Natural killer cell treated with Interleukin-12 subunit alpha and Interleukin-12 subunit beta and Interleukin-15 and Interleukin-18, amount 100 ng/mL, for 72 hours (primary cell): ENCODE measurements around the gene APOL5. TPM values are rescaled to one million over a fixed set of nuclear protein-coding genes. Genes with fewer than 3 reads are reported as not detected.

Experiments
- ATAC-seq, 2 donors: fragments of 150-1000 bp; cut with Tn5 transposase in 1 of 2; sonication (Bioruptor Pico), chemical (Tn5 transposase) in 1 of 2; 2 replicates each; pipeline ENCODE4 v1.10.0; 2021
- DNase-seq: peaks from one replicate; pipeline ENCODE4 v3.0.0; 2022; ENCODE audit warnings: low spot score
- H3K27ac Mint-ChIP-seq, 2 donors: 1 replicate in 1 of 2; 2 replicates in 1 of 2; pipeline ENCODE4 v1.8.0; 2022; ENCODE audit warnings: mixed read lengths in 2 of 2, mild to moderate bottlenecking in 1 of 2, moderate library complexity in 1 of 2
- H3K27me3 Mint-ChIP-seq, 2 donors: 1 replicate in 1 of 2; 2 replicates in 1 of 2; pipeline ENCODE4 v1.8.0; 2022; ENCODE audit warnings: mixed read lengths in 2 of 2
- H3K36me3 Mint-ChIP-seq: one replicate; pipeline ENCODE4 v1.8.0; 2022; ENCODE audit warnings: mixed read lengths
- H3K4me1 Mint-ChIP-seq, 2 donors: 1 replicate in 1 of 2; 2 replicates in 1 of 2; pipeline ENCODE4 v1.8.0; 2022; ENCODE audit warnings: low read depth in 2 of 2, mixed read lengths in 2 of 2, mild to moderate bottlenecking in 1 of 2
- H3K4me3 Mint-ChIP-seq: one replicate; pipeline ENCODE4 v1.8.0; 2022; ENCODE audit warnings: mixed read lengths
- H3K9me3 Mint-ChIP-seq: 2 replicates; pipeline ENCODE4 v1.8.0; 2022; ENCODE audit warnings: mixed read lengths
- total RNA-seq, 2 donors: library from RNA; stranded (reverse); gene quantifications; one replicate each; pipeline ENCODE4 v1.2.3, GENCODE V29; 2022

The APOL5 gene
- total RNA-seq, 2 donors from 2014 or later: not detected

DNA sequence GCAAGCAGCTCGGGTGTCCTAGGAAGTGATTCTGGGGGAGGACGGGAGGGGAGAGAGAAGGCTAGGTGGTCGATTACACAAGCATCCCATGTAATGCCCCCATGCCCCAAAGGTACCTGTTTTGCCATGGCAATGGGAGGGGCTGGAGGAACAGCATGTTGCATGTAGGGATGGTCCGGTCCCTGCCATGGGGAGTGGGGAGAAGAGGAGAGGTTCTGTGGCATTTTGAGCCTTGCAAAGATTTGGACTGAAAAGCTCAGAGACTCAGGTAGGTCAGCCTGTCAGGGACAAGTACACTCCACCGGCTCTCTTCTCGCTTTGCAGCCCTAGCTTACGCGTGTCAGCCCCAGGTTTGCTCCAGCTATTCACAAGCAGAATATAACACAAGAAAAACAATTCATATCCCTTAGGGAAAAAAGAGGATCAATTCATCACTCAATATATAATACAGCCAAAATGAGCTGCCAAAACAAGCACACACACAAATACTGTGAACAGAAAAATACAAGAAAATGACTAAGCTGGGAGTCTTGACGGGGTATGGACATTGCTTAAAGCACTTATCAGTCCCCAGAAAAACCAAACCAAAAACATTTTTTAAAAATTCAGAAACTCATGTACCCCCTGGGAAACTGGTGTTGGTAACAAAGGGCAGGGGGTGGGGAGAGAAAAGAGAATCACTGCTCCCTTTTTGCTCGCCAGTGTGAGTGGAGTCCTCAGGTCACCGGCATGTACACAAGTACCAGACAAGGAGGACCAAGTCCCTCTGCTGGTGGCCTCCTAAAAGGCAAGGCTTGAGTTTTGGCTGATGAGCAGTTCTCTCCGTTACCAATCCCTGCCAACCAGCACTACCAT is 21.6 kb downstream of the APOL5 start:
- DNase-seq: no peak

DNA sequence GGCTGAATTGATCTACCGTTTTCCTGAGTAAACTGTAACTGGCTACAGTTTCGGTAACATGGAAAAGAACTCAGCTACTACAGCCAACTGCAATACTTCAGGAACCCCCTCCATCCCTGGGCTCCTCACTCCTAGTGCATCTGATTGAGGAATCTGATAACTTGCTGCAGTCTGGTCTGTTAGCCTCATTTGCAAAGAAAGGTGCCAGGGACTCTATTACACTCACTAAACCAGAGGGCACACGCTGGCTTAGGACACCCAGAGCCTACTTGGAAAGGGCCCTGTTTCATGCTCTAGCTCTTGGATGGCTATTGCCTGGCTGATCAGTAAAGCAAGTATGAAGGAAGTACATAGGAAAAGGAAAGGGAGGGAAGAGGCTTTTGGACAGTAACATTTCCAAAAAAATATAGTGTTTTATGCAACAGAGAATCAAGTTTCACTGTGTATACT is 22.3 kb downstream of the APOL5 start:
- no peaks in the 10 kb centered on the region for H3K4me1 Mint-ChIP-seq
- no peak for ATAC-seq
- H3K4me3 Mint-ChIP-seq: no peak overlapping the region
- no peak for DNase-seq
- no peaks in the 10 kb centered on the region for H3K9me3 Mint-ChIP-seq
- H3K27me3 Mint-ChIP-seq: peaks cover 5 to 8% of the 10 kb centered on the region in 2 donors
- H3K27ac Mint-ChIP-seq: peak overlapping the region in 1 of 2 donors; percentile 17
- H3K36me3 Mint-ChIP-seq: no peaks in the 10 kb centered on the region

More for the DNA sequence above, 21.6 kb downstream of the APOL5 start:
- peaks cover 5 to 8% of the 10 kb centered on the region in 2 donors for H3K27me3 Mint-ChIP-seq
- H3K9me3 Mint-ChIP-seq: no peaks in the 10 kb centered on the region
- H3K4me1 Mint-ChIP-seq: no peaks in the 10 kb centered on the region
- ATAC-seq: no peak
- H3K36me3 Mint-ChIP-seq: no peaks in the 10 kb centered on the region
- H3K4me3 Mint-ChIP-seq: no peak overlapping the region
- H3K27ac Mint-ChIP-seq: peak overlapping the region in 1 of 2 donors; percentile 17

DNA sequence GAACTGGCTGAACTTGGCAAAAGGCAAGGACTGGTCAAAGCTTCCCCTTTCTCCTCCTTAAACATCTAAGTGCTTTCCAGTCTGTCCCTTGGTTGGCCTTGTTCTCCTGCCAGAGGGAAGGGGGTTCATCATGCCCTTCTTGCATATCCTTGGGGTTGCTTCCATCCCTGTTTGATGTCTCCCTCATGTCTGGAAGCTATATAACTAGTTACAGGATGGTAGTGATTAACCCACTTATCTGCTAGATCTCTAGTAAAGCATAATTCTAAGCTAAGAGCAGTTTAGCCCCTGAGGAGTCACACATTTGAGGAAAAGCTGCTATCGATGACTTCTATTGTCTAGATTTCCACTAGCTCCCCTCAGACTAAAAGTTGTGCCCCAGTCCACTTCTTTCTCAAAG is 22.9 kb downstream of the APOL5 start:
- no peak overlapping the region for H3K4me3 Mint-ChIP-seq
- no peak for DNase-seq
- no peak overlapping the region for H3K27ac Mint-ChIP-seq
- no peaks in the 10 kb centered on the region for H3K9me3 Mint-ChIP-seq
- no peaks in the 10 kb centered on the region for H3K4me1 Mint-ChIP-seq
- peaks cover 5 to 8% of the 10 kb centered on the region in 2 donors for H3K27me3 Mint-ChIP-seq
- no peaks in the 10 kb centered on the region for H3K36me3 Mint-ChIP-seq
- ATAC-seq: no peak

DNA sequence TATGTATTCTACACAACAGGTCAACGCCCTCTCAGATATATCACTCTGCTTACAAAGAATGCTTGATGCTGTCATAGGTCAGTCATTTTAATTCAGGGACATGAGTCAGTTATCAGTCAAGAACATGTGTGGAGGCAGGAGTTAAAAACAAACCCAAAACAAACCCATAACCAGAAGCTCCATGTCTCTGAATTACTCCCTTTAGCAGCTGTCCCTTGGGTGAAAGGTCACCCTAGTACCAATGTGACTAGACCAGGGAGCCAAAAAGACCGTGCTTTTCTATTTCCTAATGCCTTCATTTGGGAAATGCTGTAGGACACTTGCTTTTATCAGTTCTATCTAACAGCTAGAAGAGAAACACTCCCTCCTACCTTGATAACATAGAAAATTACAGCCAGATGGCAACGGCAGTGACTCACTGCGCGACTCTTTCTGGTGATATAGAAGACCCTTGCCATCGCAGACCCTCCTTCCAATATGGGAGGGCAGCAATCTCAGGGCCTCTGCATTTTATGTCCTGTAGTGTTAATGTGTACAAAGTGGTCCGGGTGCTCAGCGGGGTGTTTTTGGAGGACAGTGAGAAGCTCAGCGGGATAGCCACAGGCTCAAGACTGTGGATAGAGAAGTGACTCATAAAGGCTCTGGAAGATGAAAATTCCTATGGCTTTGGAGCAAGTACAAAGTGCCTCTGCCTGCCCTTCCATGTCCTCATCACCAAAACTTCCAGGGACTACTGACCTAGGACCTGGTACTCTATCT is 24.8 kb downstream of the APOL5 start:
- DNase-seq (no peak), ATAC-seq (no peak)
- Mint-ChIP-seq H3K4me3 (no peak overlapping the region), H3K4me1 (no peaks in the 10 kb centered on the region), H3K9me3 (no peaks in the 10 kb centered on the region), H3K36me3 (no peaks in the 10 kb centered on the region), H3K27ac (no peak overlapping the region), H3K27me3 (peaks cover 2 to 11% of the 10 kb centered on the region in 2 donors)

DNA sequence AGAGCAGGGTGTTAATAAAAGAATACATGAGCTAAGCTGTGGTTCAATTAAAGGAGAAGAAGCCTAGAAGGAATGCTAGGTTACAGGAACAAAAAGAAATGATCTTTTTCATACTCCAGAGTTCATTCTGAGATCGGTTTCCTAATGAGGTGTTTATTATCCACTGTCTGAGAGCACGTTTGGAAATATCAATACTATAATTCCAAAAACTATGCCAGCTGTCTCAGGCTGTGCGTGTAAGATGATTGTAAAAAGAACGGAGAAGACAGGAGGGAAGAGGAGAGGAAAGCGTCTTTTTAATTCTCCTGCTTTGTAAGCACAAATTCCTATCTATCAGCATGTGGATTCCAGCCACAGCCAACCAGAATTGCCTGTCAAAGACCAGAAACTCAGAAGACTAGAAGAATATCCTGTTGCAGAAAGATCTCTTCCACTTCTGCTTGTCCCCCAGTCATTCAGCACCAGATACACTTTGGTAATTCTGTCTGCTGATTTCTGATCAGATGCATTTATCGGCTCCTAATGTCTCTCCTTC is 25.7 kb downstream of the APOL5 start:
- Mint-ChIP-seq H3K36me3 (no peaks in the 10 kb centered on the region), H3K4me1 (no peaks in the 10 kb centered on the region), H3K27me3 (peaks cover 2 to 6% of the 10 kb centered on the region in 2 donors), H3K9me3 (no peaks in the 10 kb centered on the region), H3K4me3 (no peak overlapping the region), H3K27ac (no peak overlapping the region)
- DNase-seq: no peak
- no peak for ATAC-seq

DNA sequence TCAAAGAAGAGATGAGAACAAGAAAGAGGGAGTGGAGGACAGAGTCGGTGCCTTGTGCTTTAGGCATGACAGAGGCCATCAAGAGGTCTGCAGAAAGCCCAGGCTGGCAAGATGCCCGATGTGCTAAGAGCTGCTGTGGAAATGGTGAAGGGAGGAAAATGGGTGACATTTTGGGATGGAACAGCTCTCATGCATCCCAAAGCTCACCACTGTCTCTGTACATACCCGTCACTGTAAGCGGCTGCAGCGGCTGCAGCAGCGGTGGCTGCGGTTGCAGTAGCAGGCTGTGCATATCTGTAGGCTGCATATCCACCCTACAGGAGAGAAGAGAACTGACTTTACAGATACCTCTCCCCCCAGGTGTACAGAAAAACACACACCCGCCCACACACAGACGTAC is 28.6 kb downstream of the APOL5 start:
- no peak overlapping the region for H3K27ac Mint-ChIP-seq
- no peaks in the 10 kb centered on the region for H3K36me3 Mint-ChIP-seq
- no peaks in the 10 kb centered on the region for H3K4me1 Mint-ChIP-seq
- ATAC-seq (no peak), DNase-seq (no peak)
- no peaks in the 10 kb centered on the region for H3K9me3 Mint-ChIP-seq
- H3K27me3 Mint-ChIP-seq: peaks cover 0 to 6% of the 10 kb centered on the region in 2 donors
- H3K4me3 Mint-ChIP-seq: no peak overlapping the region

DNA sequence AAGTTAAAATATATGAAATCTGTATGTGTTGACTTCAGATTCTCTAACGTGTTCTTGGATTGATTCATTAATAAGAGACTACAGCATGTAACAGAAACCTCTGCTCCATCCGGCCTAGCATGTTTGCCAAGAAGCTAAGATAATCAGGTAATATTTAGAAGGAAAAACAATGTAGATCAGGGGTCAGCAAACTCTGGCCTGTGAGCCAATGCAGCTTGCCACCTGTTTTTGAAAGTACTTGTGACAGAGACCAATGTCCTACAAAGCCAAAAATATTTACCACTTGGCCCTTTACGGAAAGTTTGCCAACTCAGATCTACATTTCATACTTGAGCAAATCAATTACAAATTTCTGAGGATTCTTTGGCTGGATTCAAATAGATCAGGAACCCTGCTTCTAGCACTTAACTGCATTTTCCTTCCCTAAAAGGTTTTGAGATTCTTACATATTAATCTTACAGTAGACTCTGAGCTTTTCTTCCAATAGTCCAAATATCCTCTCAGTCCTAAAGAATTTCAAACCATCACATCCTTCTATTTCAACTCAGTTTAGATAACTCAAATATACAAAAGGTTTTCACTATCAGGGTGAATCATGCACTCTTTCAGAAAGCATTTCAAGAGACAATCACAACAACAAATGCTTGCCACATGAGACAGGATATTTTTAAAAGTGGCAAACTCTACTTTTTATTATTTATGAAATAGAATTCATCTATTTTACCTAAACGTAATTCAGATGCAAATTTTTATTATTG is 29.5 kb downstream of the APOL5 start:
- Mint-ChIP-seq H3K27ac (no peak overlapping the region), H3K4me1 (no peaks in the 10 kb centered on the region), H3K4me3 (no peak overlapping the region), H3K9me3 (no peaks in the 10 kb centered on the region), H3K36me3 (no peaks in the 10 kb centered on the region), H3K27me3 (peaks cover 0 to 6% of the 10 kb centered on the region in 2 donors)
- DNase-seq (no peak), ATAC-seq (no peak)

DNA sequence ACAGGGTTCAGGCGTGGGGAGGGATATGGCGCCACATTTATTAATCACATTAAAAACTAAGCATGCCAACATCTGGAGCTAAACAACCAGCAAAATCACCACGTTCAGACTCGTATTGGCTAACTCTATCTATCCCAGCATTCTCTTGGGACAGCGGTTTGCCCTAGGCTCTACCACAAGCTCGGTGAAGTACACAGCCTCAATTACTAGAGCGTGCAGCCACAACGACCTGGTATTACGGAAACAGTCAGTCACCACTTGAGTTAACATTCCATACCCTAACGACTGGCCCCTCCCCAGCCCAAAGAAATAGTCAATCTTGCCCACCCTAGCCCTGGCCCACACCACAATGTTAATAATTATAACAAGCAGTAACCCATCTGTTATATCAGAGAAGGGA is 32.1 kb downstream of the APOL5 start:
- Mint-ChIP-seq H3K27ac (no peak overlapping the region), H3K27me3 (peaks cover 0 to 6% of the 10 kb centered on the region in 2 donors), H3K9me3 (no peaks in the 10 kb centered on the region), H3K4me1 (no peaks in the 10 kb centered on the region), H3K4me3 (no peak overlapping the region), H3K36me3 (no peaks in the 10 kb centered on the region)
- no peak for ATAC-seq
- DNase-seq: no peak

DNA sequence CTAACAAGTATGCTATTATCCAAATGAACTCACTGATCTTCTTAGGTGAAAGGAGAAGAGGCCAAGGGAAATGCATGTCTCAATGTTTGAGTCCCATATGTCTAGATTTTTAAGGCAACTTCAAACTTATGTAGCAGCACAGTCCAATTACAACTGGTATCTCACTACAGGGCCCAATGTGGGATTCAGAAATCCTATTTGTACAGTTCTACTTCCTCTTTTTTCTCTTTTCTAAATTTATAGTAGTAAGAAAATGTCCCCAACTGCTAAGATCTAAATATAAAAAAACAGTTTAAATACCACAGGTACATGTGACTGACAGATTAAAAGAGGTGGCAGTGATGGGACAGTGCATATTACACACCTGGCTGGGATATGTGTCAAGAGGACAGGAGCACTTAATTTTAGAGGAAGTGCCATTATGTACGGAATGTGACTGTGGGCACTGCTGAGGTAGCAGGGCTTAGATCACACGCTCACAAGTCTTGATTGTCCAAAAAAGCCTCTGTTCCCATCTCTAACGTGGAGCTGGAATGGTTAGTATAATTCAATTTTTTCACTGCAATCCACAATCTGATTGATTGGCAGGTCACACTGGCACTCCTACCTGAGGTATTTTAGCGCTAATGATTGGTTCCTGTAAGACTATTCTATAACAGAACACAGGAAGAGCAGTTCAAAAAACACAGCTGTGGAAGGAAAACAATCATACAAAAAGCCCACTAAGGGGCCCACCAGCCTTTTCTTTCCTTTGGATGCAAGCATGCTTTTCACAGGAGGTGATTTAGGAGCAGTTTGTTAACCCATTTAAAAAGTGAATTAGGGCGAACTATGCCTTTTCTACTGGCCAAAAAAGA is 34.6 kb downstream of the APOL5 start:
- Mint-ChIP-seq H3K4me3 (no peak overlapping the region), H3K27ac (no peak overlapping the region), H3K36me3 (no peaks in the 10 kb centered on the region)

DNA sequence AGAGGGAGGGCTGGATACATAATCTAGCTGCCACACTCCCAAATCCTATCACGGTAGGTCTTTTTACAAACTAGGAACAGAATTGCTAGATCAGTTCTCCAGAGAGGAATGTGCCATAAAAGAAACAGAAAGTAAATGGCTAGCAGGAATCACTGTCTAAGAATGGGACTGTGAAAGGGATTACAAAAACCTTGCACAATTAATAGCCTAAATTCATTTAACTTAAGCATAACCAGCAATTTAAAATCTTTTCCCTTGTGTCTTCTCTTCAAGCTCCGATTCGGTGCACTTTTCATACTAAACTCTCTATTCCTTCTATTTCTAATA is 35.2 kb downstream of the APOL5 start:
- Mint-ChIP-seq H3K27ac (no peak overlapping the region), H3K27me3 (no peaks in the 10 kb centered on the region), H3K9me3 (no peaks in the 10 kb centered on the region), H3K4me3 (no peak overlapping the region), H3K4me1 (no peaks in the 10 kb centered on the region), H3K36me3 (no peaks in the 10 kb centered on the region)
- ATAC-seq (no peak), DNase-seq (no peak)

More for the DNA sequence above, 34.6 kb downstream of the APOL5 start:
- ATAC-seq: no peak
- H3K9me3 Mint-ChIP-seq: no peaks in the 10 kb centered on the region
- H3K4me1 Mint-ChIP-seq: no peaks in the 10 kb centered on the region
- no peaks in the 10 kb centered on the region for H3K27me3 Mint-ChIP-seq
- no peak for DNase-seq

DNA sequence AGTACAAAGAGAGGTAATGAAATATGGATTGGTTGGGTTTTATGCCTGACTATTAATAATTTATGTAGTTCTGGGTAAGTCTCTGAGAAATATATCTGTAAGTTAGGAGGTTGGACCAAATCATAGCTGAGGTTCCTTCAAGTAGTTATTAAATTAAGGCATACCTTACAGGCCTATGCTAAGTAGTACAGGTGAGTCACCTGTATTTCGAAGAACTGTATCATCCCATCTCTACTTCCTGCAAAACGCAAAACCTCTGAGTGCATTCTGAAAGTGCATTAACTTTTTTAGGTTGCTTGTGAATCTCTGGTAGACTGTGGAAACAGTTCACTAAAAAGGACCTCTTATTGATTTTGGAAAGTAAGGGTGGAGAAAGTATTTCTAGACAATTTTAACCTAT is 37.1 kb downstream of the APOL5 start:
- no peak overlapping the region for H3K4me3 Mint-ChIP-seq
- no peaks in the 10 kb centered on the region for H3K9me3 Mint-ChIP-seq
- H3K27ac Mint-ChIP-seq: no peak overlapping the region
- H3K36me3 Mint-ChIP-seq: no peaks in the 10 kb centered on the region
- DNase-seq (no peak), ATAC-seq (no peak)
- H3K4me1 Mint-ChIP-seq: no peaks in the 10 kb centered on the region
- peaks cover 0 to 3% of the 10 kb centered on the region in 2 donors for H3K27me3 Mint-ChIP-seq

DNA sequence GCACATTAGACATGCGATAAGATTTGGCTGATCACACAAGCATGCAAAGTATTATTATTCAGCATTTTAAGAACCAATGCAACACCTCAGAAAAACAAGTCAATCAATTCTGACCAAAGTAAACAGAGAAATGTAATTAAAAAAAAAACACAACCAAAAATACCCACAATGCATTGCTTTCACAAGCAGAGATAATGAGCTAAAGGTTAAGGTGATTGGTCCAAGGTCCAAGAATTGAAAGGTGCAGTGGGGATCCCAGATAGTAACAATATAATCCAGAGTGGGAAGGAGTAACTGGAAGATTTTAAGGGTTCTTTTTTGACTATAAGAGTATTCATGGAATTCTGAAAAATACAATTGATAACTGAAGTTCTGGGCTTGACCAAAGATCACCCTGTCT is 39.0 kb downstream of the APOL5 start:
- Mint-ChIP-seq H3K9me3 (no peaks in the 10 kb centered on the region), H3K27me3 (peaks cover 0 to 3% of the 10 kb centered on the region in 2 donors), H3K27ac (no peak overlapping the region), H3K4me1 (no peaks in the 10 kb centered on the region), H3K36me3 (no peaks in the 10 kb centered on the region), H3K4me3 (no peak overlapping the region)
- no peak for ATAC-seq
- no peak for DNase-seq

DNA sequence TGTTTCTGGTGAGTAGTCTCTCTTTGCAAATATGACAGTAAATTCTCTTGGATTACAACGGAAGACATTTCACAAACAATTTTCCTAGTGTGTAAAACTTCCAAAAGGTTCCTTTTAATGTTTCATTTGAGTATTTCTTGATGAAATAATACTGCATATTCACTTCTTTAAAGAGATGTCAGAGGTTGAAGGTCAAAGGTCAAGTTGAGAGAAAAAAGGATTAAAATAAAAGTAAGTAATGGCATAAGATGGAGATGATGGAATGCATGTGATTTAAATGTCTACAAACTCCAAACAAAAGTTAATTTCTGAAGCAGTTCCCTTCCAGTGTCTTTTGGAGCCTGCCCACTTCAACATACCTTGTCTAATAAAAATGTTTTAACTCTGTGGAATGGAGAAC is 40.7 kb downstream of the APOL5 start:
- Mint-ChIP-seq H3K36me3 (no peaks in the 10 kb centered on the region), H3K4me3 (no peak overlapping the region), H3K4me1 (no peaks in the 10 kb centered on the region), H3K27ac (no peak overlapping the region), H3K9me3 (no peaks in the 10 kb centered on the region), H3K27me3 (peaks cover 0 to 5% of the 10 kb centered on the region in 2 donors)
- DNase-seq: no peak
- ATAC-seq: no peak
